ENCODE measurements around the gene FAM222B. TPM values are rescaled to one million over a fixed set of nuclear protein-coding genes. Genes with fewer than 3 reads are reported as not detected.
"Not testable (repeated sequence)": the region's sequence is repeated elsewhere in the genome, so short reads cannot be mapped to it uniquely, and the experiment has no call there.

FAM222B gene
- total RNA-seq, 2 donors from 2014 or later, result 15.7 to 18.8 TPM

GRCh38 chr17:28796062-28796461, 46.5 kb downstream of the FAM222B start:
- intact Hi-C loops (cut with DNase I), result no loop called here
- DNase-seq (no peak), ATAC-seq (no peak)

GRCh38 chr17:28794846-28795441, 47.6 kb downstream of the FAM222B start:
- DNase-seq; ATAC-seq; intact Hi-C loops (cut with DNase I): not testable (repeated sequence)

GRCh38 chr17:28792877-28793661, 49.5 kb downstream of the FAM222B start:
- intact Hi-C loops (cut with DNase I), result no loop called here
- no peak for ATAC-seq
- no peak for DNase-seq

GRCh38 chr17:28788100-28788499, 54.5 kb downstream of the FAM222B start:
- intact Hi-C loops (cut with DNase I), result no loop called here
- DNase-seq (no peak), ATAC-seq (no peak)

GRCh38 chr17:28783161-28783560, 59.4 kb downstream of the FAM222B start:
- ATAC-seq, result no peak
- intact Hi-C loops (cut with DNase I), result no loop called here

GRCh38 chr17:28779601-28780000, 63.0 kb downstream of the FAM222B start:
- DNase-seq; intact Hi-C loops (cut with DNase I); ATAC-seq: not testable (repeated sequence)

More at GRCh38 chr17:28783161-28783560, 59.4 kb downstream of the FAM222B start:
- DNase-seq, result no peak

GRCh38 chr17:28777178-28777577, 65.4 kb downstream of the FAM222B start:
- no peak for DNase-seq
- no peak for ATAC-seq
- intact Hi-C loops (cut with DNase I), result no loop called here

GRCh38 chr17:28774206-28774605, 68.4 kb downstream of the FAM222B start:
- DNase-seq (no peak), ATAC-seq (no peak)
- intact Hi-C loops (cut with DNase I), result no loop called here

- ATAC-seq (no peak), DNase-seq (no peak)
- intact Hi-C loops (cut with DNase I), result no loop called here
Observed at GRCh38 chr17:28773736-28774135, 68.9 kb downstream of the FAM222B start.

- DNase-seq (no peak), ATAC-seq (no peak)
- intact Hi-C loops (cut with DNase I), result loop anchor here in 1 of 2 donors (10.0 kb wide), 1 partner anchor 140 kb away; the partner anchor contains the start of gene DHRS13
Observed at GRCh38 chr17:28765038-28765437, 77.6 kb downstream of the FAM222B start.

- peak; percentile 78 for DNase-seq
- ATAC-seq, result peak in 1 of 2 donors; percentile 37
- intact Hi-C loops (cut with DNase I), result loop anchor here (5.0 to 10.0 kb wide), 2 partner anchors 141 to 153 kb away; partner anchors contain the start of gene DHRS13 (in 1 of the 2)
Observed at GRCh38 chr17:28763804-28764266, 78.8 kb downstream of the FAM222B start.

GRCh38 chr17:28763137-28763799, 79.3 kb downstream of the FAM222B start:
- intact Hi-C loops (cut with DNase I), result loop anchor here (5.0 to 10.0 kb wide), 2 partner anchors 142 to 154 kb away; partner anchors contain the start of gene DHRS13 (in 1 of the 2)
- no peak for ATAC-seq
- DNase-seq, result no peak

GRCh38 chr17:28760601-28761562, 81.7 kb downstream of the FAM222B start:
- intact Hi-C loops (cut with DNase I), result loop anchor here (5.0 to 10.0 kb wide), 2 partner anchors 144 to 156 kb away; partner anchors contain the start of gene DHRS13 (in 1 of the 2)
- peak; percentile 37 to 41 for ATAC-seq
- DNase-seq, result peak; percentile 75

GRCh38 chr17:28759256-28759865, 83.2 kb downstream of the FAM222B start:
- no peak for ATAC-seq
- intact Hi-C loops (cut with DNase I), result no loop called here
- no peak for DNase-seq

- no peak for DNase-seq
- intact Hi-C loops (cut with DNase I), result no loop called here
- ATAC-seq, result no peak
Observed at GRCh38 chr17:28758411-28759121, 84.0 kb downstream of the FAM222B start.

- DNase-seq (no peak), ATAC-seq (no peak)
- intact Hi-C loops (cut with DNase I), result no loop called here
Observed at GRCh38 chr17:28756049-28756804, 86.4 kb downstream of the FAM222B start.

GRCh38 chr17:28755486-28755885, 87.1 kb downstream of the FAM222B start:
- no peak for DNase-seq
- intact Hi-C loops (cut with DNase I), result no loop called here
- no peak for ATAC-seq
